ENCODE data around the gene B3GNT9. TPM values are rescaled to one million over a fixed set of nuclear protein-coding genes. Genes with fewer than 3 reads are reported as not detected.

B3GNT9 gene
- total and polyA plus RNA-seq, 2 of the 8 experiments (the other 6 are each of a cell fraction or from before 2014, with no cell fraction given): 3.5 to 9.0 TPM

GRCh38 chr16:67150047-67150832 lies 558 bp downstream of the B3GNT9 start (continued):
- no peak for TF ChIP-seq CBX8 (IDR thresholded peaks at IDR 0.05; ENCODE audit: borderline replicate concordance, low read depth, low read length)
- TF ChIP-seq KDM5A (IDR thresholded peaks at IDR 0.05; ENCODE audit: low read length): no peak
- no peak for TF ChIP-seq RXRA (IDR thresholded peaks at IDR 0.05; ENCODE audit: insufficient read depth, low read depth, low read length)
- TF ChIP-seq BRCA1 (IDR thresholded peaks at IDR 0.05; ENCODE audit: low read depth, low read length): no peak
- no peak for TF ChIP-seq NANOG (IDR thresholded peaks at IDR 0.05; ENCODE audit: insufficient read depth, low read depth, low read length, poor library complexity, severe bottlenecking)
- no peak for TF ChIP-seq CBX5 (IDR thresholded peaks at IDR 0.05; ENCODE audit: low read depth, low read length)
- TF ChIP-seq, protein P1, sequence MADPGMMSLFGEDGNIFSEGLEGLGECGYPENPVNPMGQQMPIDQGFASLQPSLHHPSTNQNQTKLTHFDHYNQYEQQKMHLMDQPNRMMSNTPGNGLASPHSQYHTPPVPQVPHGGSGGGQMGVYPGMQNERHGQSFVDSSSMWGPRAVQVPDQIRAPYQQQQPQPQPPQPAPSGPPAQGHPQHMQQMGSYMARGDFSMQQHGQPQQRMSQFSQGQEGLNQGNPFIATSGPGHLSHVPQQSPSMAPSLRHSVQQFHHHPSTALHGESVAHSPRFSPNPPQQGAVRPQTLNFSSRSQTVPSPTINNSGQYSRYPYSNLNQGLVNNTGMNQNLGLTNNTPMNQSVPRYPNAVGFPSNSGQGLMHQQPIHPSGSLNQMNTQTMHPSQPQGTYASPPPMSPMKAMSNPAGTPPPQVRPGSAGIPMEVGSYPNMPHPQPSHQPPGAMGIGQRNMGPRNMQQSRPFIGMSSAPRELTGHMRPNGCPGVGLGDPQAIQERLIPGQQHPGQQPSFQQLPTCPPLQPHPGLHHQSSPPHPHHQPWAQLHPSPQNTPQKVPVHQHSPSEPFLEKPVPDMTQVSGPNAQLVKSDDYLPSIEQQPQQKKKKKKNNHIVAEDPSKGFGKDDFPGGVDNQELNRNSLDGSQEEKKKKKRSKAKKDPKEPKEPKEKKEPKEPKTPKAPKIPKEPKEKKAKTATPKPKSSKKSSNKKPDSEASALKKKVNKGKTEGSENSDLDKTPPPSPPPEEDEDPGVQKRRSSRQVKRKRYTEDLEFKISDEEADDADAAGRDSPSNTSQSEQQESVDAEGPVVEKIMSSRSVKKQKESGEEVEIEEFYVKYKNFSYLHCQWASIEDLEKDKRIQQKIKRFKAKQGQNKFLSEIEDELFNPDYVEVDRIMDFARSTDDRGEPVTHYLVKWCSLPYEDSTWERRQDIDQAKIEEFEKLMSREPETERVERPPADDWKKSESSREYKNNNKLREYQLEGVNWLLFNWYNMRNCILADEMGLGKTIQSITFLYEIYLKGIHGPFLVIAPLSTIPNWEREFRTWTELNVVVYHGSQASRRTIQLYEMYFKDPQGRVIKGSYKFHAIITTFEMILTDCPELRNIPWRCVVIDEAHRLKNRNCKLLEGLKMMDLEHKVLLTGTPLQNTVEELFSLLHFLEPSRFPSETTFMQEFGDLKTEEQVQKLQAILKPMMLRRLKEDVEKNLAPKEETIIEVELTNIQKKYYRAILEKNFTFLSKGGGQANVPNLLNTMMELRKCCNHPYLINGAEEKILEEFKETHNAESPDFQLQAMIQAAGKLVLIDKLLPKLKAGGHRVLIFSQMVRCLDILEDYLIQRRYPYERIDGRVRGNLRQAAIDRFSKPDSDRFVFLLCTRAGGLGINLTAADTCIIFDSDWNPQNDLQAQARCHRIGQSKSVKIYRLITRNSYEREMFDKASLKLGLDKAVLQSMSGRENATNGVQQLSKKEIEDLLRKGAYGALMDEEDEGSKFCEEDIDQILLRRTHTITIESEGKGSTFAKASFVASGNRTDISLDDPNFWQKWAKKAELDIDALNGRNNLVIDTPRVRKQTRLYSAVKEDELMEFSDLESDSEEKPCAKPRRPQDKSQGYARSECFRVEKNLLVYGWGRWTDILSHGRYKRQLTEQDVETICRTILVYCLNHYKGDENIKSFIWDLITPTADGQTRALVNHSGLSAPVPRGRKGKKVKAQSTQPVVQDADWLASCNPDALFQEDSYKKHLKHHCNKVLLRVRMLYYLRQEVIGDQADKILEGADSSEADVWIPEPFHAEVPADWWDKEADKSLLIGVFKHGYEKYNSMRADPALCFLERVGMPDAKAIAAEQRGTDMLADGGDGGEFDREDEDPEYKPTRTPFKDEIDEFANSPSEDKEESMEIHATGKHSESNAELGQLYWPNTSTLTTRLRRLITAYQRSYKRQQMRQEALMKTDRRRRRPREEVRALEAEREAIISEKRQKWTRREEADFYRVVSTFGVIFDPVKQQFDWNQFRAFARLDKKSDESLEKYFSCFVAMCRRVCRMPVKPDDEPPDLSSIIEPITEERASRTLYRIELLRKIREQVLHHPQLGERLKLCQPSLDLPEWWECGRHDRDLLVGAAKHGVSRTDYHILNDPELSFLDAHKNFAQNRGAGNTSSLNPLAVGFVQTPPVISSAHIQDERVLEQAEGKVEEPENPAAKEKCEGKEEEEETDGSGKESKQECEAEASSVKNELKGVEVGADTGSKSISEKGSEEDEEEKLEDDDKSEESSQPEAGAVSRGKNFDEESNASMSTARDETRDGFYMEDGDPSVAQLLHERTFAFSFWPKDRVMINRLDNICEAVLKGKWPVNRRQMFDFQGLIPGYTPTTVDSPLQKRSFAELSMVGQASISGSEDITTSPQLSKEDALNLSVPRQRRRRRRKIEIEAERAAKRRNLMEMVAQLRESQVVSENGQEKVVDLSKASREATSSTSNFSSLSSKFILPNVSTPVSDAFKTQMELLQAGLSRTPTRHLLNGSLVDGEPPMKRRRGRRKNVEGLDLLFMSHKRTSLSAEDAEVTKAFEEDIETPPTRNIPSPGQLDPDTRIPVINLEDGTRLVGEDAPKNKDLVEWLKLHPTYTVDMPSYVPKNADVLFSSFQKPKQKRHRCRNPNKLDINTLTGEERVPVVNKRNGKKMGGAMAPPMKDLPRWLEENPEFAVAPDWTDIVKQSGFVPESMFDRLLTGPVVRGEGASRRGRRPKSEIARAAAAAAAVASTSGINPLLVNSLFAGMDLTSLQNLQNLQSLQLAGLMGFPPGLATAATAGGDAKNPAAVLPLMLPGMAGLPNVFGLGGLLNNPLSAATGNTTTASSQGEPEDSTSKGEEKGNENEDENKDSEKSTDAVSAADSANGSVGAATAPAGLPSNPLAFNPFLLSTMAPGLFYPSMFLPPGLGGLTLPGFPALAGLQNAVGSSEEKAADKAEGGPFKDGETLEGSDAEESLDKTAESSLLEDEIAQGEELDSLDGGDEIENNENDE (IDR thresholded peaks at IDR 0.05; ENCODE audit: insufficient replicate concordance, low read length): no peak
- TF ChIP-seq E2F6 (IDR thresholded peaks at IDR 0.05): peak; percentile 84; the same call in 1 of the 2 replicates
- no peak for TF ChIP-seq YY1 (IDR thresholded peaks at IDR 0.05; ENCODE audit: low read depth, low read length)
